Liver (tissue), 9 donors: ENCODE data around the gene FLOT1. TPM values are rescaled to one million over a fixed set of nuclear protein-coding genes. Genes with fewer than 3 reads are reported as not detected.

Experiments
- DNase-seq: peaks from one replicate; pipeline ENCODE4 v3.0.0-alpha.2; 2017; ENCODE audit warnings: low spot score
- H3K27ac ChIP-seq, 2 donors: one replicate each; pipeline ENCODE4 v1.7.0; 2013; ENCODE audit warnings: inconsistent platforms in 2 of 2, low read length in 2 of 2, control low read depth in 1 of 2, low read depth in 1 of 2, mild to moderate bottlenecking in 1 of 2
- H3K27me3 ChIP-seq, 4 donors: one replicate each; pipeline versions ENCODE4 v1.6.1 to v1.7.0; 2013; ENCODE audit warnings: low read length in 3 of 4, inconsistent platforms in 1 of 4, mild to moderate bottlenecking in 1 of 4, moderate library complexity in 1 of 4; ENCODE audit not compliant: control insufficient read depth in 4 of 4, insufficient read depth in 4 of 4
- H3K36me3 ChIP-seq, 4 donors: one replicate each; pipeline versions ENCODE4 v1.6.1 to v1.7.0; 2013; ENCODE audit warnings: low read length in 3 of 4, mild to moderate bottlenecking in 3 of 4, low read depth in 1 of 4, moderate library complexity in 1 of 4; ENCODE audit not compliant: control insufficient read depth in 4 of 4, insufficient read depth in 3 of 4
- H3K4me1 ChIP-seq, 4 donors: one replicate each; pipeline versions ENCODE4 v1.6.1 to v1.7.0; 2013; ENCODE audit warnings: low read length in 3 of 4, mild to moderate bottlenecking in 3 of 4, moderate library complexity in 1 of 4; ENCODE audit not compliant: control insufficient read depth in 4 of 4, insufficient read depth in 4 of 4
- H3K4me3 ChIP-seq, 3 donors: one replicate each; pipeline versions ENCODE4 v1.6.1 to v1.7.0; 2013; ENCODE audit warnings: low read length in 3 of 3, control low read depth in 1 of 3, low read depth in 1 of 3, mild to moderate bottlenecking in 1 of 3
- H3K9ac ChIP-seq, 2 donors: one replicate each; pipeline ENCODE4 v1.7.0; 2013; ENCODE audit warnings: low read length in 2 of 2, mild to moderate bottlenecking in 2 of 2, moderate library complexity in 2 of 2, control low read depth in 1 of 2, low read depth in 1 of 2
- H3K9me3 ChIP-seq, 4 donors: one replicate each; pipeline versions ENCODE4 v1.6.1 to v1.7.0; 2013; ENCODE audit warnings: low read length in 3 of 4; ENCODE audit not compliant: control insufficient read depth in 4 of 4
- ATF3 ChIP-seq: IDR thresholded peaks from 2 replicates; pipeline ENCODE4 v1.6.1; 2016; ENCODE audit warnings: antibody characterized with exemption
- EGR1 ChIP-seq, 2 donors: IDR thresholded peaks; 2 replicates each; pipeline ENCODE4 v1.6.1; 2016 to 2018; ENCODE audit warnings: antibody characterized with exemption in 2 of 2, low read depth in 2 of 2
- FOXA1 ChIP-seq: IDR thresholded peaks from 2 replicates; pipeline ENCODE4 v1.6.1; 2016; ENCODE audit warnings: antibody characterized with exemption
- FOXA2 ChIP-seq: IDR thresholded peaks from 2 replicates; pipeline ENCODE4 v1.6.1; 2016; ENCODE audit warnings: antibody characterized with exemption
- GABPA ChIP-seq, 2 donors: IDR thresholded peaks in 1 of 2; conservative IDR thresholded peaks in 1 of 2; 2 replicates each; pipeline ENCODE4 v1.6.1; 2016; ENCODE audit warnings: antibody characterized with exemption in 2 of 2, mild to moderate bottlenecking in 1 of 2, moderate library complexity in 1 of 2
- HNF4A ChIP-seq, 2 donors: conservative IDR thresholded peaks; 2 replicates each; pipeline ENCODE4 v1.6.1; 2016; ENCODE audit warnings: antibody characterized with exemption in 2 of 2, mild to moderate bottlenecking in 2 of 2
- HNF4G ChIP-seq: IDR thresholded peaks from 2 replicates; pipeline ENCODE4 v1.6.1; 2016; ENCODE audit warnings: antibody characterized with exemption
- JUND ChIP-seq, 2 donors: IDR thresholded peaks; 2 replicates each; pipeline ENCODE4 v1.6.1; 2016; ENCODE audit warnings: antibody characterized with exemption in 2 of 2
- MAX ChIP-seq: IDR thresholded peaks from 2 replicates; pipeline ENCODE4 v1.6.1; 2016; ENCODE audit warnings: antibody characterized with exemption
- NR2F2 ChIP-seq: IDR thresholded peaks from 2 replicates; pipeline ENCODE4 v1.6.1; 2016; ENCODE audit warnings: antibody characterized with exemption
- RAD21 ChIP-seq, 2 donors: IDR thresholded peaks; 2 replicates each; pipeline ENCODE4 v1.6.1; 2016; ENCODE audit warnings: antibody characterized with exemption in 2 of 2, mild to moderate bottlenecking in 2 of 2
- RXRA ChIP-seq, 2 donors: IDR thresholded peaks; 2 replicates each; pipeline ENCODE4 v1.6.1; 2017 to 2018; ENCODE audit warnings: antibody characterized with exemption in 2 of 2, mild to moderate bottlenecking in 1 of 2
- SP1 ChIP-seq: IDR thresholded peaks from 2 replicates; pipeline ENCODE4 v1.6.1; 2018; ENCODE audit warnings: antibody characterized with exemption, mild to moderate bottlenecking
- TAF1 ChIP-seq: conservative IDR thresholded peaks from 2 replicates; pipeline ENCODE4 v1.6.1; 2016; ENCODE audit warnings: antibody characterized with exemption, mild to moderate bottlenecking
- YY1 ChIP-seq: IDR thresholded peaks from 2 replicates; pipeline ENCODE4 v1.6.1; 2016; ENCODE audit warnings: antibody characterized with exemption, mild to moderate bottlenecking
- ZBTB33 ChIP-seq: IDR thresholded peaks from 2 replicates; pipeline ENCODE4 v1.6.1; 2016; ENCODE audit warnings: antibody characterized with exemption
- WGBS: extraction: QIAGEN DNeasy Blood & Tissue Kit; methylation state at CpG from one replicate; pipeline ENCODE4 v1.1.7; 2013; 5-methylcytosine and 5-hydroxymethylcytosine counted together
- polyA plus RNA-seq, 2 donors: library from polyadenylated mRNA; stranded (reverse) in 1 of 2; unstranded in 1 of 2; fragments of 200-250 nt in 1 of 2; fragments of >200 nt in 1 of 2; fragmentation: Nextera tagmentation in 1 of 2; extraction: Ambion mirVana in 1 of 2; gene quantifications; one replicate each; pipeline versions ENCODE4 v1.2.1 to v1.2.3, GENCODE V29; 2013 to 2015
- total RNA-seq, 2 donors: library from RNA; depleted of rRNA; stranded (reverse); fragments of >200 nt; gene quantifications; one replicate each; pipeline ENCODE4 v1.2.3, GENCODE V29; 2014
- TF ChIP-seq, protein P1 (sequence below): fragments of 150-350 bp; IDR thresholded peaks from 2 replicates; pipeline ENCODE4 v1.5.1; 2017; ENCODE audit warnings: improper control_type of control experiment, low read depth, low read length; ENCODE audit not compliant: missing input control
- TF ChIP-seq, protein P2 (sequence below): IDR thresholded peaks from 2 replicates; pipeline ENCODE4 v1.6.1; 2016; ENCODE audit warnings: antibody characterized with exemption, mild to moderate bottlenecking
- donor health status: healthy.
- donor health status: healthy.
- donor health status: healthy.
- donor health status: healthy.
- donor health status: healthy.

The FLOT1 gene
- total and polyA plus RNA-seq, 4 donors, result 38.6 to 99.8 (median 59.5) TPM

- no peak for TF ChIP-seq EGR1 (IDR thresholded peaks at IDR 0.05; ENCODE audit: low read depth in 2 of 2)
- TF ChIP-seq HNF4G, result no peak
- H3K9ac ChIP-seq, result no peak overlapping the region
- H3K9me3 ChIP-seq, result no peaks in the 10 kb centered on the region
- H3K27me3 ChIP-seq, result no peaks in the 10 kb centered on the region
- H3K36me3 ChIP-seq, result peaks cover 2 to 34% (median 26%) of the 10 kb centered on the region in 4 donors
- H3K4me1 ChIP-seq, result peaks cover 11 to 41% (median 25%) of the 10 kb centered on the region in 4 donors
- 94% methylated on average over 1 of the region's 1 CpG for WGBS
- H3K4me3 ChIP-seq, result no peak overlapping the region
- H3K27ac ChIP-seq, result no peak overlapping the region
- no peak for DNase-seq
Observed at GRCh38 chr6:30711758-30712380, 30.6 kb downstream of the FLOT1 start.

GRCh38 chr6:30709101-30709868 lies 33.2 kb downstream of the FLOT1 start:
- TF ChIP-seq RXRA (IDR thresholded peaks at IDR 0.05) (peak; percentile 7 to 59), FOXA1 (no peak), ZBTB33 (no peak), YY1 (peak; percentile 95), RAD21 (IDR thresholded peaks at IDR 0.05) (peak; percentile 23 to 26), NR2F2 (no peak), SP1 (peak; percentile 78), HNF4A (conservative IDR thresholded peaks at IDR 0.05) (peak; percentile 31 to 54), TAF1 (peak; percentile 42), EGR1 (IDR thresholded peaks at IDR 0.05; ENCODE audit: low read depth in 2 of 2) (no peak), JUND (IDR thresholded peaks at IDR 0.05) (peak in 1 of 2 donors; percentile 49), GABPA (IDR thresholded peaks at IDR 0.05 in 1 of 2, conservative IDR thresholded peaks at IDR 0.05 in 1 of 2) (no peak), MAX (peak; percentile 38), HNF4G (no peak), ATF3 (no peak), FOXA2 (no peak)
- TF ChIP-seq, protein P1, sequence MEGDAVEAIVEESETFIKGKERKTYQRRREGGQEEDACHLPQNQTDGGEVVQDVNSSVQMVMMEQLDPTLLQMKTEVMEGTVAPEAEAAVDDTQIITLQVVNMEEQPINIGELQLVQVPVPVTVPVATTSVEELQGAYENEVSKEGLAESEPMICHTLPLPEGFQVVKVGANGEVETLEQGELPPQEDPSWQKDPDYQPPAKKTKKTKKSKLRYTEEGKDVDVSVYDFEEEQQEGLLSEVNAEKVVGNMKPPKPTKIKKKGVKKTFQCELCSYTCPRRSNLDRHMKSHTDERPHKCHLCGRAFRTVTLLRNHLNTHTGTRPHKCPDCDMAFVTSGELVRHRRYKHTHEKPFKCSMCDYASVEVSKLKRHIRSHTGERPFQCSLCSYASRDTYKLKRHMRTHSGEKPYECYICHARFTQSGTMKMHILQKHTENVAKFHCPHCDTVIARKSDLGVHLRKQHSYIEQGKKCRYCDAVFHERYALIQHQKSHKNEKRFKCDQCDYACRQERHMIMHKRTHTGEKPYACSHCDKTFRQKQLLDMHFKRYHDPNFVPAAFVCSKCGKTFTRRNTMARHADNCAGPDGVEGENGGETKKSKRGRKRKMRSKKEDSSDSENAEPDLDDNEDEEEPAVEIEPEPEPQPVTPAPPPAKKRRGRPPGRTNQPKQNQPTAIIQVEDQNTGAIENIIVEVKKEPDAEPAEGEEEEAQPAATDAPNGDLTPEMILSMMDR, result no peak
- TF ChIP-seq, protein P2, sequence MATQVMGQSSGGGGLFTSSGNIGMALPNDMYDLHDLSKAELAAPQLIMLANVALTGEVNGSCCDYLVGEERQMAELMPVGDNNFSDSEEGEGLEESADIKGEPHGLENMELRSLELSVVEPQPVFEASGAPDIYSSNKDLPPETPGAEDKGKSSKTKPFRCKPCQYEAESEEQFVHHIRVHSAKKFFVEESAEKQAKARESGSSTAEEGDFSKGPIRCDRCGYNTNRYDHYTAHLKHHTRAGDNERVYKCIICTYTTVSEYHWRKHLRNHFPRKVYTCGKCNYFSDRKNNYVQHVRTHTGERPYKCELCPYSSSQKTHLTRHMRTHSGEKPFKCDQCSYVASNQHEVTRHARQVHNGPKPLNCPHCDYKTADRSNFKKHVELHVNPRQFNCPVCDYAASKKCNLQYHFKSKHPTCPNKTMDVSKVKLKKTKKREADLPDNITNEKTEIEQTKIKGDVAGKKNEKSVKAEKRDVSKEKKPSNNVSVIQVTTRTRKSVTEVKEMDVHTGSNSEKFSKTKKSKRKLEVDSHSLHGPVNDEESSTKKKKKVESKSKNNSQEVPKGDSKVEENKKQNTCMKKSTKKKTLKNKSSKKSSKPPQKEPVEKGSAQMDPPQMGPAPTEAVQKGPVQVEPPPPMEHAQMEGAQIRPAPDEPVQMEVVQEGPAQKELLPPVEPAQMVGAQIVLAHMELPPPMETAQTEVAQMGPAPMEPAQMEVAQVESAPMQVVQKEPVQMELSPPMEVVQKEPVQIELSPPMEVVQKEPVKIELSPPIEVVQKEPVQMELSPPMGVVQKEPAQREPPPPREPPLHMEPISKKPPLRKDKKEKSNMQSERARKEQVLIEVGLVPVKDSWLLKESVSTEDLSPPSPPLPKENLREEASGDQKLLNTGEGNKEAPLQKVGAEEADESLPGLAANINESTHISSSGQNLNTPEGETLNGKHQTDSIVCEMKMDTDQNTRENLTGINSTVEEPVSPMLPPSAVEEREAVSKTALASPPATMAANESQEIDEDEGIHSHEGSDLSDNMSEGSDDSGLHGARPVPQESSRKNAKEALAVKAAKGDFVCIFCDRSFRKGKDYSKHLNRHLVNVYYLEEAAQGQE, result peak; percentile 60
- Histone ChIP-seq H3K36me3 (peaks cover 5 to 39% (median 26%) of the 10 kb centered on the region in 4 donors), H3K9me3 (no peaks in the 10 kb centered on the region), H3K9ac (no peak overlapping the region), H3K4me3 (no peak overlapping the region), H3K27me3 (no peaks in the 10 kb centered on the region), H3K27ac (peak overlapping the region; percentile 64 to 67), H3K4me1 (peaks cover 7 to 36% (median 22%) of the 10 kb centered on the region in 4 donors)
- WGBS, result 77% methylated on average over 2 of the region's 2 CpGs
- no peak for DNase-seq
